ENCODE data around the gene IL17RD. TPM values are rescaled to one million over a fixed set of nuclear protein-coding genes. Genes with fewer than 3 reads are reported as not detected.

IL17RD gene
- total and polyA plus RNA-seq, 2 of the 13 experiments (the other 11 are each of a cell fraction or from before 2014, with no cell fraction given): 0.28 to 0.31 TPM

GRCh38 chr3:57151749-57152148 is 13.4 kb downstream of the IL17RD start (continued):
- TF ChIP-seq PATZ1 (CRISPR knock-in tag; IDR thresholded peaks at IDR 0.05): no peak
- TF ChIP-seq ZFP91 (CRISPR knock-in tag; IDR thresholded peaks at IDR 0.05; ENCODE audit: borderline replicate concordance): no peak
- no peak for TF ChIP-seq POLR2AphosphoS2 (IDR thresholded peaks at IDR 0.05; ENCODE audit: low read depth, low read length)
- no peak for TF ChIP-seq ZBTB20 (CRISPR knock-in tag; IDR thresholded peaks at IDR 0.05; ENCODE audit: borderline replicate concordance, low read depth)
- TF ChIP-seq JUN (CRISPR knock-in tag; IDR thresholded peaks at IDR 0.05): no peak
- TF ChIP-seq ZNF574 (CRISPR knock-in tag; IDR thresholded peaks at IDR 0.05): no peak
- TF ChIP-seq ZNF333 (CRISPR knock-in tag; IDR thresholded peaks at IDR 0.05; ENCODE audit: borderline replicate concordance): no peak
- no peak for TF ChIP-seq SIX1 (CRISPR knock-in tag; IDR thresholded peaks at IDR 0.05; ENCODE audit: borderline replicate concordance)
- no peak for TF ChIP-seq NR2F2 (IDR thresholded peaks at IDR 0.05; ENCODE audit: borderline replicate concordance, low read depth)
- TF ChIP-seq AGO1 (IDR thresholded peaks at IDR 0.05; ENCODE audit: low read depth, low read length, poor library complexity, severe bottlenecking): no peak
- no peak for TF ChIP-seq ERF (CRISPR knock-in tag; IDR thresholded peaks at IDR 0.05)

Data from HepG2 (cell line).